Rectal smooth muscle tissue (tissue), 1 donor: ENCODE measurements around the gene TMPRSS6.

Source experiments
- H3K27ac ChIP-seq: one replicate; pipeline ENCODE4 v1.7.0; 2013; ENCODE audit warnings: low read depth, low read length, inconsistent platforms
- H3K27me3 ChIP-seq: one replicate; pipeline ENCODE4 v1.7.0; 2013; ENCODE audit warnings: low read length; ENCODE audit not compliant: control insufficient read depth, insufficient read depth
- H3K36me3 ChIP-seq: one replicate; pipeline ENCODE4 v1.7.0; 2013; ENCODE audit warnings: low read length; ENCODE audit not compliant: control insufficient read depth, insufficient read depth
- H3K4me1 ChIP-seq: one replicate; pipeline ENCODE4 v1.7.0; 2013; ENCODE audit warnings: low read length; ENCODE audit not compliant: control insufficient read depth, insufficient read depth
- H3K4me3 ChIP-seq: one replicate; pipeline ENCODE4 v1.7.0; 2013; ENCODE audit warnings: low read length
- H3K9ac ChIP-seq: one replicate; pipeline ENCODE4 v1.7.0; 2013; ENCODE audit warnings: low read length

Gene TMPRSS6

GRCh38 chr22:37088108-37088605 lies 21.4 kb downstream of the TMPRSS6 start:
- no peaks in the 10 kb centered on the region for H3K36me3 ChIP-seq
- H3K4me1 ChIP-seq = no peaks in the 10 kb centered on the region
- no peak overlapping the region for H3K4me3 ChIP-seq
- H3K27ac ChIP-seq = no peak overlapping the region
- no peak overlapping the region for H3K9ac ChIP-seq
- peaks cover 4% of the 10 kb centered on the region for H3K27me3 ChIP-seq

DNA sequence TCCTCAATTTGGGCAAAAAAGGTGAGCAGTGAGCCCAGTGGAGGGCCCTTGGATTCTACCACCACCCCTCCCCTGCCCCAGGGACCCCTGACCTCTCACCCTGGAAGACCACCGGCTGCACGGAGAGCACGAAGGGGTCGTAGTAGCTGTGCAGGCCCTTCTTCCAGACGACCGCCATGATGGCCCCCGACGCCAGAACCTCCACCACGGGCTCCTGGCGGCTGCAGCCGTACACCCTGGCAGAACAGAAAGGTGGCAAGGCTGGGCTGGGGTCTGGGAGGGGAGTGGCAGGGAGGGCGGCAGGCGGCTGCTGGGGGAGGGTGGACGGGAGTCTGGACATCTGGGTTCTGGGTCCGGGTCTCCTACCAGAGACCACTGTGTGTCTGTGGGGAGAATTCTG lies 23.3 kb downstream of the TMPRSS6 start:
- no peaks in the 10 kb centered on the region for H3K36me3 ChIP-seq
- H3K27me3 ChIP-seq = peaks cover 4% of the 10 kb centered on the region
- H3K4me1 ChIP-seq = no peaks in the 10 kb centered on the region
- no peak overlapping the region for H3K4me3 ChIP-seq
- H3K27ac ChIP-seq = no peak overlapping the region
- no peak overlapping the region for H3K9ac ChIP-seq

- Histone ChIP-seq H3K4me1 (no peaks in the 10 kb centered on the region), H3K9ac (no peak overlapping the region), H3K4me3 (no peak overlapping the region), H3K27ac (no peak overlapping the region), H3K36me3 (no peaks in the 10 kb centered on the region), H3K27me3 (peaks cover under 1% of the 10 kb centered on the region)
These were observed 25.1 kb downstream of the TMPRSS6 start for GRCh38 chr22:37084385-37084784.

- H3K9ac ChIP-seq = no peak overlapping the region
- no peak overlapping the region for H3K4me3 ChIP-seq
- H3K36me3 ChIP-seq = no peaks in the 10 kb centered on the region
- H3K27me3 ChIP-seq = no peaks in the 10 kb centered on the region
- no peak overlapping the region for H3K27ac ChIP-seq
- no peaks in the 10 kb centered on the region for H3K4me1 ChIP-seq
These were observed 25.6 kb downstream of the TMPRSS6 start for GRCh38 chr22:37083914-37084313.

DNA sequence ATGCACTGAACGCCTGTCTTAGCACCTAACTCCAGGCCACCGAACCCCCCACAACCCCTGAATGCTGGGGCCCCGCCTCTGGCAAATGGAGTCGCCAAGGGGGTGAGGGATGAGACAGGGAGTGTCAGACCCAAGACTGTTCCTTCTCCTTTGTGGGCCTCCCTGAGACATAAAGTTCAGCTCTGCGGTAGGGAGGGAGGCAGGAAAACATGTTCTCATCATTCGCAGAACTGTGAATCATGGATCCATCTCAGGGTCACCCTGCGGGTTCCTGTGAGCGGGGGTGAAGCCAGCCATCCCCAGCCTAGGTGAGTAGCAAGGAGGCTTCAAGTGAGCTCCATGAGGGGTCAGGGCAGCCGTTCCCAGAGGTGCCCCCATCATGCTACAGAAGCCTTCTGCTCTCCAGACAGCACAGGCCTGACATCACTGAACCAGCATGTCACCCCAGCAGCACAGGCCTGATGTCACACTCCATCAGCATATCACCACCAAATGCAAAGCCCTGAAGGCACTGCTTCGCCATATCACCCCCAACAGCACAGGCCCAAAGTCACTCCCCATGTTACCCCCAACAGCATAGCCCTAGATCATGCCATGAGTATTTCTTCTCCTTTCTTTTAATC lies 27.2 kb downstream of the TMPRSS6 start:
- peaks cover 3% of the 10 kb centered on the region for H3K27me3 ChIP-seq

GRCh38 chr22:37080838-37081237 lies 28.7 kb downstream of the TMPRSS6 start:
- no peaks in the 10 kb centered on the region for H3K4me1 ChIP-seq
- no peak overlapping the region for H3K9ac ChIP-seq
- H3K27ac ChIP-seq = no peak overlapping the region
- H3K36me3 ChIP-seq = no peaks in the 10 kb centered on the region
- peaks cover 3% of the 10 kb centered on the region for H3K27me3 ChIP-seq
- no peak overlapping the region for H3K4me3 ChIP-seq

More for the DNA sequence above, 27.2 kb downstream of the TMPRSS6 start:
- Histone ChIP-seq H3K36me3 (no peaks in the 10 kb centered on the region), H3K27ac (no peak overlapping the region), H3K9ac (no peak overlapping the region), H3K4me1 (no peaks in the 10 kb centered on the region), H3K4me3 (no peak overlapping the region)

- Histone ChIP-seq H3K4me3 (no peak overlapping the region), H3K36me3 (no peaks in the 10 kb centered on the region), H3K27me3 (peaks cover 3% of the 10 kb centered on the region), H3K9ac (no peak overlapping the region), H3K27ac (no peak overlapping the region), H3K4me1 (no peaks in the 10 kb centered on the region)
These were observed 29.1 kb downstream of the TMPRSS6 start for GRCh38 chr22:37080438-37080837.

DNA sequence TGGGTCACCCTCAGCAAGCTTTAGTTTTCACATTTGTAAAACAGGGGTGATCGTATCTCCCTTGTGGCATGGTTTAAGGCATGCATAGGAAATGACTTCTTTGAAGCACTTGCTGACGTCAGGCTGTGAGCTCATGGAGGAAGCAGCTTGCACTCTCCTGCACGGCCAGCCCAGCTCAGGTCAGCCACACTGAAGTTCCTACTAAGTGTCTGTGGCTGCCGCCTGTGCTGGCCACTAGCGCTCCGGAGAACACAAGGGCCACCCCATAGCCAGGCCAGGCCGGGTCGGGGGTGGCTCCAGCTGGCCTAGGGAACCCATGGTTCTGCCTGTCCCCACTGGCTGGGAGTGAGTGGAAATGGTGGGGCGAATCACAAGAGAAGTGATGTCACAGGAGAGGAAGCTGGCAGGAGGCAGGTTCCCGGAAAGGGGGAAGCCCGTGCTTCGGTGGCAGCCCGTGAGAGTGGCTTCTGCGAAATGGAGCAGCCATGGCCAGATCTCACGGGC lies 29.8 kb downstream of the TMPRSS6 start:
- Histone ChIP-seq H3K27me3 (peaks cover 3% of the 10 kb centered on the region), H3K36me3 (no peaks in the 10 kb centered on the region), H3K4me1 (no peaks in the 10 kb centered on the region), H3K9ac (no peak overlapping the region), H3K27ac (no peak overlapping the region), H3K4me3 (no peak overlapping the region)

GRCh38 chr22:37079158-37079557 lies 30.4 kb downstream of the TMPRSS6 start:
- H3K27me3 ChIP-seq = peaks cover 3% of the 10 kb centered on the region
- no peak overlapping the region for H3K27ac ChIP-seq
- no peaks in the 10 kb centered on the region for H3K36me3 ChIP-seq
- H3K4me3 ChIP-seq = no peak overlapping the region
- H3K4me1 ChIP-seq = no peaks in the 10 kb centered on the region
- no peak overlapping the region for H3K9ac ChIP-seq

DNA sequence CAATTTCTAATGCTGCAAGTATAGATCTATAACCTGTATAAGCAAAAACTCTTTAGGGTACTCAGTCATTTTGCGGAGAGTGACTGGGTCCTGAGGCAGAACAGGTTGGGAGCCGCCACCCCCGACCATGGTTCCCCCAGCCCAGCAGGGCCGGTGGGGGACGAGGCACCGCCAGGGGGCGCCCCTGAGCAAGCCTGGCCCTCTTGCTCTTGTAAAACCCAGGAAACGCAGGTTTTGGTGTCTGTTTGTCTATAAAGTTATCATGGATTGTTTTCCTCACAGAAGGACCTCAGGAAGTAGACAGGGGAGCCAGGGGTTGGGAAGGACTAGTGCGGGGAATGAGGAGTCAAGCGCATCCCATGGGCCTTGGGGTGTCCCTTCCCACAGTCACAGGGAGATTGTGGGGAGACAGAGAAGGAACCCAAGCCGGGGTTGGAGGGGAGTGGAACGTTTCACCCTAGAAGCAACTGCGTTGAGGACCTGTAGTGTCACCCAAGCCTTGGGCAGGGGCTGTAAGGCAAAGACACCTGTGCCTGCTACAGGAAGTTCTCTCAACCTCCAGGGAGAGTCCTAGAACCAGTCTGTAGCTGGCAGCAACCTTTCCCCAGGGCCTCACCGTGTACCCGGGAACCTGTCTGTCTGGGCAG lies 31.6 kb downstream of the TMPRSS6 start:
- H3K36me3 ChIP-seq = no peaks in the 10 kb centered on the region
- H3K9ac ChIP-seq = no peak overlapping the region
- H3K27ac ChIP-seq = no peak overlapping the region
- H3K4me1 ChIP-seq = no peaks in the 10 kb centered on the region
- H3K4me3 ChIP-seq = no peak overlapping the region
- H3K27me3 ChIP-seq = peaks cover 3% of the 10 kb centered on the region

DNA sequence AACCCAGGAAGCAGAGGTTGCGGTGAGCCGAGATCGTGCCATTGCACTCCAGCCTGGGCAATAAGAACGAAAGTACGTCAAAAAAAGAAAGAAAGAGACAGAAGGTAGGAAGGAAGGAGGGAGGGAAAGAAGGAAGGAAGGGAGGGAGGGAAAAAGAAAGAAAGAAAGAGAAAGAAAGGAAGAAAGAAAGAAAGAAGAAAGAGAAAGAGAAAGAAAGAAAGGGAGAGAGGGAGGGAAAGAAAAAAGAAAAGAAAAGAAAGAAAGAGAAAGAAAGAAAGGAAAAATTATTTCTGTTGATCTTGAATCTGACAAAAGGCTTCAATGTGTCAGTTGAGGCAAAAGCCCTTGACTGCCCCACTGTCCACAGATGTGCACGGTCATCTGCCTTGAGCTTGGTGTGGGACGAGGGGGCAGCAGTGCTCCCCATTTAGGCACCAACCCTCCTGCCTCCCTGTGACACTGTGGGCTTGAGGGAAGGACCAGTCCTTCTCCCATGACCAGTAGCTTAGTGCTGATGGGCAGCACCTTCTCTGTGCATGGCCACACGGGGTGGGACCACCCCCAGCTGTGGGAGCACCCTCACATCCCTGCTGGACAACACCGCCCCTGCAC lies 33.6 kb downstream of the TMPRSS6 start:
- Histone ChIP-seq H3K4me1 (no peaks in the 10 kb centered on the region), H3K36me3 (no peaks in the 10 kb centered on the region), H3K27me3 (peaks cover 3% of the 10 kb centered on the region), H3K27ac (no peak overlapping the region), H3K9ac (no peak overlapping the region), H3K4me3 (no peak overlapping the region)

DNA sequence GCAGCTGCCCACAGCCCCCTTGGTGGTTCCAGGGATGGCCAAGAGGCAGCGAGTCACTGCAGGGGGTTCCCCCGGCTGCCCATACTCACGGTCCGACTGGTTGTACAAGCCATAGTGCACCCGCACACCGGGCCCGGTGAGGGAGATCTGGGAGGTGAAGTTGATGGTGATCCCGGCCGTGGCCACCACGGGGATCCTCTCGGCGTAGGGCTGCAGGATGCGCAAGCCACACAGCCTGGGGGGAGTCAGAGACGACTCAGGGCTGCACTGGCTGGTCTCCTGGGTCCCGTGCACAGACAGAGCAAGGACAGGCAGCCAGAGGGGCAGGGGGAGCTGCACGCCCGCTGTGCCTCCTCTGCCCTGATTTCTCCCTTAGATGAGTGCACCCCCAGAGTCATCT lies 34.5 kb downstream of the TMPRSS6 start:
- H3K36me3 ChIP-seq = no peaks in the 10 kb centered on the region
- no peaks in the 10 kb centered on the region for H3K4me1 ChIP-seq
- no peak overlapping the region for H3K9ac ChIP-seq
- H3K27me3 ChIP-seq = peaks cover 6% of the 10 kb centered on the region
- H3K4me3 ChIP-seq = no peak overlapping the region
- H3K27ac ChIP-seq = no peak overlapping the region
